ENCODE measurements around the gene RAG2. TPM values are rescaled to one million over a fixed set of nuclear protein-coding genes. Genes with fewer than 3 reads are reported as not detected.

The RAG2 gene
- total and polyA plus RNA-seq, 7 donors, result 0.43 TPM; not detected in 6

DNA sequence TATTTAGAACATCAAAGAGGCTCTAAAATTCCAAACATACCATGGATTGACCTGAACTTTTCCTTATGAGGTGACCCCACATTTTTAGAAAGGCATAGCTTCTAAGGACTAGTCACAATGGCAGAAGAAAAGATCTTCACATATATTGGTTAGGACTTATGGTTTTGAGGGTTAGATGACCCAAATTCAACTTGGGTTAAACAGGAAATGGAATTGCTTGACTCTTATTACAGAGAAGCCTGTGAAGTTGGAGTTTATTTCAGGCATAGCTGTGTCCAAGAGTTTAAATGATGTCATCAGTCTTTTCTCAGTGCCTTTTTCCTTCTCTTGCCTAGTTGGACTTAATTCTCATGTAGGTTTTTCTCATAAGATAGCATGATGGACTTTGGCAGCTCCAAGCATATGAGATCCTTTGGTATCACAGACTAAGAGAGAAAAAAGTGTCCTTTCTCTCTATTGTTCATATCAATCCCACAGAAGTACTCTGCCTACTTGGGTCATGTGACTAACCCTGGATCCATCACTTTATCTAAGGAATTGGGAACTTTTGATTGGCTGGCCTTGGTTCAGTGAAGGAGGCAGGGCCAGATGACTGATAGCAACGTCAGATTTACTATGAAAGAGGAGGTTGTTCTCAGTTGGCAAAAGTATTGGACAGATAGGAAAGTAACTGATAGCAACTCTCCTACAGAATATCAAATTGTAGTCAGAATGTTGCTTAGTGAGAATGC lies 47.5 kb downstream of the RAG2 start:
- no peak for ATAC-seq
- Histone ChIP-seq H3K4me3 (no peak overlapping the region), H3K27me3 (ENCODE audit: insufficient read depth in 3 of 3, low read length in 2 of 3) (no peaks in the 10 kb centered on the region), H3K9me3 (no peaks in the 10 kb centered on the region), H3K36me3 (ENCODE audit: insufficient read depth in 1 of 2, low read depth in 1 of 2) (no peaks in the 10 kb centered on the region), H3K4me1 (no peaks in the 10 kb centered on the region), H3K27ac (no peak overlapping the region)
- intact Hi-C loops (cut with DNase I), result no loop called here
- DNase-seq, result no peak
- TF ChIP-seq, protein P1, sequence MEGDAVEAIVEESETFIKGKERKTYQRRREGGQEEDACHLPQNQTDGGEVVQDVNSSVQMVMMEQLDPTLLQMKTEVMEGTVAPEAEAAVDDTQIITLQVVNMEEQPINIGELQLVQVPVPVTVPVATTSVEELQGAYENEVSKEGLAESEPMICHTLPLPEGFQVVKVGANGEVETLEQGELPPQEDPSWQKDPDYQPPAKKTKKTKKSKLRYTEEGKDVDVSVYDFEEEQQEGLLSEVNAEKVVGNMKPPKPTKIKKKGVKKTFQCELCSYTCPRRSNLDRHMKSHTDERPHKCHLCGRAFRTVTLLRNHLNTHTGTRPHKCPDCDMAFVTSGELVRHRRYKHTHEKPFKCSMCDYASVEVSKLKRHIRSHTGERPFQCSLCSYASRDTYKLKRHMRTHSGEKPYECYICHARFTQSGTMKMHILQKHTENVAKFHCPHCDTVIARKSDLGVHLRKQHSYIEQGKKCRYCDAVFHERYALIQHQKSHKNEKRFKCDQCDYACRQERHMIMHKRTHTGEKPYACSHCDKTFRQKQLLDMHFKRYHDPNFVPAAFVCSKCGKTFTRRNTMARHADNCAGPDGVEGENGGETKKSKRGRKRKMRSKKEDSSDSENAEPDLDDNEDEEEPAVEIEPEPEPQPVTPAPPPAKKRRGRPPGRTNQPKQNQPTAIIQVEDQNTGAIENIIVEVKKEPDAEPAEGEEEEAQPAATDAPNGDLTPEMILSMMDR (IDR thresholded peaks at IDR 0.05), result no peak
- WGBS, 3 donors, result 39 to 43% (median 40%) methylated on average over 1 of the region's 1 CpG

Other genes starting within 250 kb of the RAG2 start
- gene TRAF6, start 88.0 kb downstream of the RAG2 start, total RNA-seq, result 10 to 100 TPM; 11.1 to 14.9 (median 11.6) TPM
- gene TRAF6, start 88.0 kb downstream of the RAG2 start, polyA plus RNA-seq, result 1 to 10 TPM; 4.7 to 9.7 (median 6.7) TPM
- 1 to 10 TPM in 1 of 4 donors, under 1 TPM in 3; 0.24 to 1.7 (median 0.60) TPM for gene RAG1, start 30.2 kb downstream of the RAG2 start, total RNA-seq
- under 1 TPM; 0.04 to 0.85 (median 0.35) TPM for gene RAG1, start 30.2 kb downstream of the RAG2 start, polyA plus RNA-seq
- gene IFTAP, start 3.7 kb downstream of the RAG2 start, total RNA-seq, result 10 to 100 TPM; 21.3 to 36.4 (median 26.0) TPM
- 10 to 100 TPM; 28.2 to 58.7 (median 40.3) TPM for gene IFTAP, start 3.7 kb downstream of the RAG2 start, polyA plus RNA-seq

Measured in psoas muscle (tissue), 8 donors.